ENCODE results near the gene MRPL44. TPM values are rescaled to one million over a fixed set of nuclear protein-coding genes. Genes with fewer than 3 reads are reported as not detected.
A peak's percentile ranks its signal among the peaks of the same experiment; 100 is the strongest.

MRPL44 gene
- total RNA-seq, 2 donors from 2014 or later: 21.8 to 43.7 TPM

DNA sequence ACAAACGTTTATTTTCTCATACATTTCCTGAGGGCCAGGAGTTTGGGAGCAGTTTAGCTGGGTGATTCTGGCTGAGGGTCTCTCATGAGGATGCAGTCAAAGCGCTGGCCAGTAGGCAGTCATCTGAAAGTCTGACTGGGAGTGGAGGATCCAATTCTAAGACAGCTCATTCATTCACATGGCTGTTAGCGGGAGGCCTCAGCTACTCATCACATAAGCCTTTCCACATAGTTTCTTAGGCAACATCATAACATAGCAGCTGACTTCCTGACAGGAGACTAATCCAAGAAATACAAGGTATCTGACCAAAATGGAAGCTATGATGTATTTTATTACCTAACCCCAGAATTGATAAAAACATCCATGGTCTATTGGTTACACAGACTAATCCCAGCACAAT, 2.9 kb upstream of the MRPL44 start:
- no peaks in the 10 kb centered on the region for H3K36me3 ChIP-seq
- DNase-seq (ENCODE audit: low spot score): no peak
- no peaks in the 10 kb centered on the region for H3K27me3 ChIP-seq
- peaks cover 0 to 22% of the 10 kb centered on the region in 2 donors for H3K4me1 ChIP-seq
- H3K9me3 ChIP-seq: no peaks in the 10 kb centered on the region
- no peak overlapping the region for H3K27ac ChIP-seq
- TF ChIP-seq, protein P1, sequence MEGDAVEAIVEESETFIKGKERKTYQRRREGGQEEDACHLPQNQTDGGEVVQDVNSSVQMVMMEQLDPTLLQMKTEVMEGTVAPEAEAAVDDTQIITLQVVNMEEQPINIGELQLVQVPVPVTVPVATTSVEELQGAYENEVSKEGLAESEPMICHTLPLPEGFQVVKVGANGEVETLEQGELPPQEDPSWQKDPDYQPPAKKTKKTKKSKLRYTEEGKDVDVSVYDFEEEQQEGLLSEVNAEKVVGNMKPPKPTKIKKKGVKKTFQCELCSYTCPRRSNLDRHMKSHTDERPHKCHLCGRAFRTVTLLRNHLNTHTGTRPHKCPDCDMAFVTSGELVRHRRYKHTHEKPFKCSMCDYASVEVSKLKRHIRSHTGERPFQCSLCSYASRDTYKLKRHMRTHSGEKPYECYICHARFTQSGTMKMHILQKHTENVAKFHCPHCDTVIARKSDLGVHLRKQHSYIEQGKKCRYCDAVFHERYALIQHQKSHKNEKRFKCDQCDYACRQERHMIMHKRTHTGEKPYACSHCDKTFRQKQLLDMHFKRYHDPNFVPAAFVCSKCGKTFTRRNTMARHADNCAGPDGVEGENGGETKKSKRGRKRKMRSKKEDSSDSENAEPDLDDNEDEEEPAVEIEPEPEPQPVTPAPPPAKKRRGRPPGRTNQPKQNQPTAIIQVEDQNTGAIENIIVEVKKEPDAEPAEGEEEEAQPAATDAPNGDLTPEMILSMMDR (IDR thresholded peaks at IDR 0.05): no peak
- H3K4me3 ChIP-seq: no peak overlapping the region

DNA sequence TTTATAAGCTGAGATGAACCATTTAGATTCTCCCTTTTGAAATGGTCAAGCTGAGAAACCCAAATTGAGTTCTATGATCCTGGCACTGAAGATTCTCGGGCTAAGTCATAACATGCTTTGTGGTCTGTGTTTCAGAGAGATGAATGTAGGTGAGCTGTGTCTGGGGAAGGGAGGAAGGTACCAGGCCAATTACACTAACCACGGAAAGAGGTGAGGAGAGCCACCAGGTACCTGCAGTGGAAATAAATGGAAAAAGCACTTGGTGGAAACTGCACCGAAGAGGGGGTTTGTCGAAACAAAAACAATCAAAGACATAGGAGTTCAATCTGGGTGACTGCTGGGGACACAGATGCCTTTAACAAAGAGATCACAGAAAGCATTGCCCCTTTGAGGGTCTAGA, 963 bp upstream of the MRPL44 start:
- Histone ChIP-seq H3K27ac (peak overlapping the region; percentile 85), H3K4me3 (peak overlapping the region in 1 of 2 donors; percentile 85)

GRCh38 chr2:223959688-223960087, 2.4 kb downstream of the MRPL44 start:
- Histone ChIP-seq H3K36me3 (peaks cover 5% of the 10 kb centered on the region), H3K27me3 (no peaks in the 10 kb centered on the region), H3K9me3 (no peaks in the 10 kb centered on the region), H3K4me1 (peaks cover 0 to 60% of the 10 kb centered on the region in 2 donors), H3K4me3 (no peak overlapping the region), H3K27ac (no peak overlapping the region)
- TF ChIP-seq, protein P1 (IDR thresholded peaks at IDR 0.05): no peak
- no peak for DNase-seq (ENCODE audit: low spot score)

More for the DNA sequence above, 963 bp upstream of the MRPL44 start:
- Histone ChIP-seq H3K36me3 (no peaks in the 10 kb centered on the region), H3K27me3 (no peaks in the 10 kb centered on the region), H3K4me1 (peaks cover 0 to 41% of the 10 kb centered on the region in 2 donors), H3K9me3 (no peaks in the 10 kb centered on the region)
- DNase-seq (ENCODE audit: low spot score): no peak
- TF ChIP-seq, protein P1 (IDR thresholded peaks at IDR 0.05): no peak

GRCh38 chr2:223967981-223968380, 10.7 kb downstream of the MRPL44 start:
- Histone ChIP-seq H3K27me3 (no peaks in the 10 kb centered on the region), H3K36me3 (peaks cover 29% of the 10 kb centered on the region), H3K9me3 (no peaks in the 10 kb centered on the region), H3K4me1 (peaks cover 0 to 4% of the 10 kb centered on the region in 2 donors), H3K27ac (no peak overlapping the region), H3K4me3 (no peak overlapping the region)
- TF ChIP-seq, protein P1 (IDR thresholded peaks at IDR 0.05): no peak
- DNase-seq (ENCODE audit: low spot score): no peak

DNA sequence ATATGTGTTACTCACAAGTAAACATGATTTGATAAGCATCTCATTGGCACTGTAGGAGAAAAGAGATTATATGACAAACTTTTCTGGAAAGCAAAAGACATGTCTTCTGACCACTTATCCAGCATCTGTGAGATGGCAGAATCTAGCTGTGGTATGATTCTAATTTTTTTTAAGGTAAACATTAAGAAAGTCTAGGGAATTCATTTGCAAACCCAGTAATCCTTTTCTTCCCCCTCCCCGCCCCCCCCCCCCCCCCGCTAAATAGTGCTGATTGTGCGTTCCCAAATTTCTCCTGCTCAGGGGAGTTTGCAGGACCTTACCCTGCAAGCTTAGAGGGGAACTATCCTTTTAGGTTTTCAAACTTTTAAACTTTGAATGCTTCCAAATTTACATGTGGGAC, 12.1 kb downstream of the MRPL44 start:
- H3K9me3 ChIP-seq: no peaks in the 10 kb centered on the region
- no peak overlapping the region for H3K27ac ChIP-seq
- TF ChIP-seq, protein P1 (IDR thresholded peaks at IDR 0.05): no peak
- peaks cover 23% of the 10 kb centered on the region for H3K36me3 ChIP-seq
- no peak overlapping the region for H3K4me3 ChIP-seq
- no peaks in the 10 kb centered on the region for H3K27me3 ChIP-seq
- no peak for DNase-seq (ENCODE audit: low spot score)
- H3K4me1 ChIP-seq: no peaks in the 10 kb centered on the region

GRCh38 chr2:223969856-223970255, 12.6 kb downstream of the MRPL44 start:
- TF ChIP-seq, protein P1 (IDR thresholded peaks at IDR 0.05): no peak
- no peak for DNase-seq (ENCODE audit: low spot score)
- H3K4me1 ChIP-seq: no peaks in the 10 kb centered on the region
- no peak overlapping the region for H3K4me3 ChIP-seq
- H3K36me3 ChIP-seq: peaks cover 23% of the 10 kb centered on the region
- no peaks in the 10 kb centered on the region for H3K9me3 ChIP-seq
- no peaks in the 10 kb centered on the region for H3K27me3 ChIP-seq
- H3K27ac ChIP-seq: no peak overlapping the region
